SH-SY5Y (cell line): ENCODE measurements around the gene OLFML1.

ENCODE experiments used
- GATA2 ChIP-seq: IDR thresholded peaks from 2 replicates; pipeline ENCODE4 v1.6.1; 2011; ENCODE audit warnings: mild to moderate bottlenecking, low read depth, low read length
- GATA3 ChIP-seq: IDR thresholded peaks from 2 replicates; pipeline ENCODE4 v1.6.1; 2011; ENCODE audit warnings: low read depth, mild to moderate bottlenecking, low read length, moderate library complexity

OLFML1 gene

DNA sequence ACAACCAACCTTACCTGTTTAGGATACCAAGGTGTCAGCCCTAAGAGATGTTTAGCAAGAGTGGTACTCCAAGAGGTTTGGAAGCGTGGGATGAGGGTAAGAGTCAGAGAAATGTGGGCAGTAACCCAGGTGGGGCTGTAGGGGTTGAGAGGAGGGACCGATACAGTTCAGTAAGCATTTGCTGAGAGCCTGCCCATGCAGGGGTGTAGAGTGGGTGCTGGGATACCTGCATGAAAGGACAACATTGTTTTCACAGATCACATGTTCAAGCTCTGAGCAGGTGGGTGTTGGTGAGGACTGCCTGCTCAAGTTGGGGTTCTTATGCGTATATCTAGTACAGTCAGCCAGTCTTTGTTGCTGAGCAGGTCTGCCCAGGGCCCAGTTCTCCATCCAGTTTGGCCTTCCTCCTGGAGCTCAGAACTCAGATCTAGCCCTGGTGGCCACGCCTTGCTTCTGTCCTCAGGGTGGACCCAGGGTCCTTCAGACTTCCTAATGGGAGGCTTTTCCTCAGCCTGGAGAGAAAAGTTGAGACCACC is 43.3 kb downstream of the OLFML1 start:
- TF ChIP-seq GATA2 (no peak), GATA3 (no peak)

DNA sequence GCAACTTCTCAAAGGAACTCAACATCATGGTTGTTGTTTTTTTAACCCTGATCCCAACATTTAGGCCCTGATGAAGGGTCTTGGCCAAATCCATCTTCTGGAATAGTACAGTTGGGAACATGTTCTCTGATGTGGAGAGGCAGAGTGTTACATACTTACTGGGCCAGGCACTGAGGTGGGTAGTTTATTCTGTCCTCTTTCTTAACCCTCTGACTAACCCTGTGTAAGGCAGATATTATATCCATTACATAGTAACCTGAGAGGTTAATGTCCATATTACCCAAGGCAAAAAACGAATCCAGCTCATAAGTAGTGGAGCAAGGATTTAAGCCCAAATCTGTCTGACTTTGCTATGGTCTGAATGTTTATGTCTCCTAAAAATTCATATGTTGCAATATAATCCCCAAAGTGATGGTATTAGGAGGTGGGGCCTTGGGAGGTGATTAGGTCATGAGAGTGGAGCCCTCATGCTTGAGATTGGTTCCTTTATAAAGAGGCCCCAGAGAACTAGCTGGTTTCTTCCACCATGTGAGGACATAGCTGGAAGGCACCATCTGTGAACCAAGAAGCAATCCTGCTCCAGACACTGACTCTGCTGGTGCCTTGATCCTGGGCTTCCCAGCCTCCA is 44.8 kb downstream of the OLFML1 start:
- TF ChIP-seq GATA3 = no peak
- TF ChIP-seq GATA2 = no peak

GRCh38 chr11:7531011-7531410 is 45.7 kb downstream of the OLFML1 start:
- no peak for TF ChIP-seq GATA3
- no peak for TF ChIP-seq GATA2

DNA sequence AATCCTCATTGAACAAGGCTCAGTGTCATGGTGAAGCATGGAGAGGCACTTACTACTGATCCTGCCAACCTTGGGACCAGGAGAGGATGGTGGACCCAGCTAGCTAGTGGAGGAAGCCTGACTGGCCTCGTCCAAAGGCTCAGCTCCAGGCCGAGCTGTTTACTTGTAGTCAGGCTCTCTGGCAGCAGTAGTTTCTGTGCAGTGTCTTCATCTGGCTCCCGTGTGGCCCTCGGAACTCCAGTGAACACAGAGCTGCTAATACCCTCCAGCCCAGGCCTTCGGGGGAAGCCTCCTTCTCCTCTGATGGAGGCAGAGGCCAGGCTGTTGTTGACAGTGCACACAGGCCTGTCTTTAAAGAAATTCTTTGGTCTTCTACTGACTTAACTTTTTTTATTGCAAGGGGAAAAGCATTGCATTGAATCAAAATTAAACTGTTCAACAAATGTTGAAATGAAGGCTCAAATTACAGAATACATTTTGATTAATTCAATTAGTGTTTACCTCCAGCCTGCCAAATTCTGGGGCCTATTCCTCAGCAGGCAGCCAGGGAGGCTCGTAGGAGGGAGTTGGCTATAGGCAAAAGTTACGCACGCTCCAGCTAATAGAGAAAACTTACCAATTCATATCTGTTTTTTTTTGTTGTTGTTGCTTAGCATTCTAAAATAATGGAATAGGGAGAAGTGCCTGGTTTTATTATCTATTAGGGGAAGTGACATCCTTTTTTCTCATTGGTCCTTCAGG is 47.3 kb downstream of the OLFML1 start:
- no peak for TF ChIP-seq GATA2
- no peak for TF ChIP-seq GATA3

DNA sequence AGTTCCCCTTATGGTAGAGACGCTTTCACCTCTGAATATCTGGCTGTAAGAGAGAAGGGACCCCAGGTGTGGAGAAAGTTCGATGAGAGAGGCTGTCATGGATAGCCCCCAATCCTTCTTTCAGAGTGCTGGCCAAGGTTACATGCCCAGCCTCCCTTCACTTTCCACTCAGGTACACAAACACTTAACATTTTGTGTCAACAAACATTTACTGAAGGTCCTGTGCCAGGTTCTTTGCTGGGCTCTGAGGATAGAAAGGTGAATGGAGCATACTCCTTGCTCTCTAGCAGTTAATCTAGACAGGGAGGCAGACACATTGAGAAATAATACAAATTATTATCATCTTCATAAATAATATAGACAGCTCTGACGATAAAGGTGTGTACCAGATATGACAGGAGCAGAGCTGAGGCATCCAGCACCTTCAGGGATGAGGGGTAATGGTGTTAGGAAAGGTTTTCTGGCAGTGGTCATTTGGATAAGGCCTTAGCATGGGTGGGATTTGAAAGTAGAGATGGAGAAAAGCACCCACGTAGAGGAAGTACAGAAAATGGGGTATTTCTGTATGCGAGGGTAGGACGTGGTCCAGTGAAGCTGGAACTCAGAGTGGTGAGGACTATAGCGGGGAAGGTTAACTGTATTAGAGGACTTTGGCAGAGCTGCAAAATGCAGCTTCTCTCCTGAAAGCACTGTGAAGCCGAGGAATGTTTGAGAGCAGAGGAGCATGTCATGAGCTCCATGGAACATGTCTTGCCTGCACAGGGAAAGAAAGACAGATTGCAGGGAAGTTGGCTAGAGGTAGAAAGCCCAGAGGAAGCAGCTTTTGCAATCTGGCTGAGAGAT is 48.1 kb downstream of the OLFML1 start:
- TF ChIP-seq GATA2 (no peak), GATA3 (no peak)

DNA sequence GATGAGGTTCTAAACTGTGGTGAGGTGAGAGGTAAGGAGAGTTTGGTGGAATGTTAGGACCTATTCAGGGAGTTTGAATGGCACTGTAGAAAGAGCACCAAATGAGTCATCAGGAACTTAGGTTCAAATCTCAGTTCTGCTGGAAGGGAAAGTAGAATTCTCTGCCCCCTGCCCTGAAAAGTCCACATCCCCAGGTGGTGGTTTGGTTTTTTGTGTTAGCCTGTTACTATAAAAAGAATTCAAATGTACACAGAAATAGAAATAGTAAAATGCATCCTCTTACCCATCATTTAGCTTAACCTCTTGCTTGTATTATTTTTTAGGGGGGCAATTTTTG is 48.7 kb downstream of the OLFML1 start:
- TF ChIP-seq GATA3 (no peak), GATA2 (no peak)

DNA sequence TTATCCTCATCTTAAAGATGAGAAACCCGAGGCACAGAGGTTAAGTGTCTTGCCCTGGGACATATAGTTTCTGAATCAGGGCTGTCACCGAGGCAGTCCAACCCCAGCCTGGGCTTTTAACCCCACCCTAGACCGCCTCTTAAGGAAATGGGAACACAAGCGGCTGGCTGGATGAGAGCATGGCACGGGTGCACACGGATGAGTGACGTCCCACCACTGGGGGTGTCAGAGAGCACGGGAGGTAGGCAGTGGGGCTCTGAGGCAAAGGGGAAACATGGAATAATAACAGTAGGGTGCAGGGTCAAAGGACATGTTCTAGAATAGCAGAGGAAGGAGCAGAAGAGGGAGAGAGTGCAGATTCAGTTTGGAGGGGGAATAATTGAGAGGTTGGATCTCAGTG is 50.8 kb downstream of the OLFML1 start:
- TF ChIP-seq GATA3 = no peak
- TF ChIP-seq GATA2 = no peak

GRCh38 chr11:7537265-7537664 is 52.0 kb downstream of the OLFML1 start:
- no peak for TF ChIP-seq GATA2
- no peak for TF ChIP-seq GATA3

DNA sequence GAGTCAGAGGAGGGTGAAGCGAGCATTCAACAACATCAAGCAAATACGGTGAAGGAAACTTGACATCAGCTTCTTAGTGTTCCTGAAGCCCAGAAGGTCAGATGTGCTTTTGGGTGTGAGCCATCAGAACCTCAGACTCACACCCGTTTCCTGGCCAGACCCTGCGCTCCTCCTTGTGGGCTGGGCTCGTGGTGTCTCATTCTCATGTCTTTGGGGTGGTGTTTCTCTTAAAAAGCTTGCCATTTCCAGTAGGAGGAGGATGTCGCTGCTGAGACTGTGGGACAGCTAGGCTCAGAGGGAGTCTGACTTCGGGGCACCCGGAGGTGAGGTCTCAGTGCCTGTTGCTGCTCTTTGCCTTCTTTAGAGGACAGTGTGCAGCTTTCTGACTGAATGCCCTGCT is 52.7 kb downstream of the OLFML1 start:
- TF ChIP-seq GATA3 (no peak), GATA2 (no peak)

- TF ChIP-seq GATA3 (no peak), GATA2 (no peak)
These were observed 53.5 kb downstream of the OLFML1 start for GRCh38 chr11:7538466-7539454.

- TF ChIP-seq GATA2 (peak; percentile 46; the same call in 1 of the 2 replicates), GATA3 (no peak)
These were observed 55.7 kb downstream of the OLFML1 start for GRCh38 chr11:7540830-7541555.

- no peak for TF ChIP-seq GATA3
- TF ChIP-seq GATA2 = no peak
These were observed 58.0 kb downstream of the OLFML1 start for GRCh38 chr11:7543302-7543701.

GRCh38 chr11:7544021-7544420 is 58.7 kb downstream of the OLFML1 start:
- TF ChIP-seq GATA3 (no peak), GATA2 (no peak)

- TF ChIP-seq GATA3 (no peak), GATA2 (no peak)
These were observed 60.3 kb downstream of the OLFML1 start for GRCh38 chr11:7545611-7546010.
